ENCODE results near the gene ZBTB26.

DNA sequence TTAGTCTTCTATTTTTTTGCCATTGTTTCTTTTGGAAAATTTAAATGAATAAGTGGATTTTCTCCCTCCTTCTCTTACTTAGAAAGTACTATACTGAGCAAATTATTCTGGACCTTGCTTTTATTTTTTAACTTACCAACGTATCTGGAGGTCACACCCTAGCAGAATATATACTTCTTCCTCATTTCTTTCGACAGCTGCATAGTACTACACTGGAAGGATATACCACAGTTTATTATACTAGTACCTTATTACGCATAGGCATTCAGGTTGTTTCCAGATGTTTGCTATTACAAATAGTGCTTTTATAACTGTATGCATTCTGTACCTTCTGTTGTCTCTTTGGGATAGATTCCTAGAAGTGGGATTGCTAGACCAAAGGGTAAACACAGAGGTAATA, 42.8 kb downstream of the ZBTB26 start:
- TF ChIP-seq, protein P1, sequence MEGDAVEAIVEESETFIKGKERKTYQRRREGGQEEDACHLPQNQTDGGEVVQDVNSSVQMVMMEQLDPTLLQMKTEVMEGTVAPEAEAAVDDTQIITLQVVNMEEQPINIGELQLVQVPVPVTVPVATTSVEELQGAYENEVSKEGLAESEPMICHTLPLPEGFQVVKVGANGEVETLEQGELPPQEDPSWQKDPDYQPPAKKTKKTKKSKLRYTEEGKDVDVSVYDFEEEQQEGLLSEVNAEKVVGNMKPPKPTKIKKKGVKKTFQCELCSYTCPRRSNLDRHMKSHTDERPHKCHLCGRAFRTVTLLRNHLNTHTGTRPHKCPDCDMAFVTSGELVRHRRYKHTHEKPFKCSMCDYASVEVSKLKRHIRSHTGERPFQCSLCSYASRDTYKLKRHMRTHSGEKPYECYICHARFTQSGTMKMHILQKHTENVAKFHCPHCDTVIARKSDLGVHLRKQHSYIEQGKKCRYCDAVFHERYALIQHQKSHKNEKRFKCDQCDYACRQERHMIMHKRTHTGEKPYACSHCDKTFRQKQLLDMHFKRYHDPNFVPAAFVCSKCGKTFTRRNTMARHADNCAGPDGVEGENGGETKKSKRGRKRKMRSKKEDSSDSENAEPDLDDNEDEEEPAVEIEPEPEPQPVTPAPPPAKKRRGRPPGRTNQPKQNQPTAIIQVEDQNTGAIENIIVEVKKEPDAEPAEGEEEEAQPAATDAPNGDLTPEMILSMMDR (IDR thresholded peaks at IDR 0.05), result no peak
- TF ChIP-seq POLR2A (IDR thresholded peaks at IDR 0.05), result no peak

Data from thyroid gland (tissue), 4 donors.